HG03066 (cell line): ENCODE data around the gene LENG9.
"Not testable (repeated sequence)": the region's sequence is repeated elsewhere in the genome, so short reads cannot be mapped to it uniquely, and the experiment has no call there.

ENCODE experiments used
- ATAC-seq: cut with Tn5 transposase; IDR thresholded peaks from one replicate; pipeline ENCODE4 v1.9.1; 2021; ENCODE audit warnings: low read depth; ENCODE audit not compliant: unreplicated experiment

LENG9 gene

DNA sequence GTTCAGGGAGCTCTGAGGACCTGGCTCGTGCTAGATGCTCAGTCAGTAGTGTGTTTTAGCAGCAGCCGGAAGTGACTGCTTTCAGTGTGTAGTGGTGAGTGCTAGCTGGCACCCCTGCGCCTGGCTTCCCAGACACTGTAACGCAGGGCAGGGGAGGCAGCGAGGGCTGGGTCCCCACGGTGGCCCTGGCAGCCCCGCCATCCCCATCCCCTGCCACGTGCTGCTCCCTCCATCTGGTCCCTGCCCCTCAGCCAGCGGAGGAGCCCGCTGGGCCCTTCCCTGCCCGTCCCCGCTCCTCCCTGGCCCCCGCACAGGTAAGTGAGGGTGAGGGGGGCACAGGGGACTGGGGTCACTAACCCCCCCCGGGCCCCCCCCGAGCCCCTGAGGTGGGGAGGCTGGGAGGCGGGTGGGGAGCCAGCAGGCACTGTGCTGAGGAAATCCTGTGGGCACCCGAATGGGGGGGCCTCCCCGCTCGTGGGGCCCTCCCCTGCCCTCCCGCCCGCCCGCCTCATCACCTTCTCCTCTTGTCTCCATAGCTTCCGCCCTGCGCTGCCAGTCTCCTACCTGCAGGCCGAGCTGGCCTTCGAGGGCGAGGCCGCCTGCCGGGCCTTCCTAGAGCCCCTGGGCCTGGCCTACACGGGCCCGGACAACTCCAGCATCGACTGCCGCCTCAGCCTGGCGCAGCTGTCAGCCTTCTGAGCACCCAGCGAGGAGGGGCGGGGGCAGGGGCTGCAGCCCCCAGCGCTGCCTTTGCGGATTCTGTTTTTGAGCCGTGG lies 3.2 kb downstream of the LENG9 start:
- ATAC-seq = no peak

DNA sequence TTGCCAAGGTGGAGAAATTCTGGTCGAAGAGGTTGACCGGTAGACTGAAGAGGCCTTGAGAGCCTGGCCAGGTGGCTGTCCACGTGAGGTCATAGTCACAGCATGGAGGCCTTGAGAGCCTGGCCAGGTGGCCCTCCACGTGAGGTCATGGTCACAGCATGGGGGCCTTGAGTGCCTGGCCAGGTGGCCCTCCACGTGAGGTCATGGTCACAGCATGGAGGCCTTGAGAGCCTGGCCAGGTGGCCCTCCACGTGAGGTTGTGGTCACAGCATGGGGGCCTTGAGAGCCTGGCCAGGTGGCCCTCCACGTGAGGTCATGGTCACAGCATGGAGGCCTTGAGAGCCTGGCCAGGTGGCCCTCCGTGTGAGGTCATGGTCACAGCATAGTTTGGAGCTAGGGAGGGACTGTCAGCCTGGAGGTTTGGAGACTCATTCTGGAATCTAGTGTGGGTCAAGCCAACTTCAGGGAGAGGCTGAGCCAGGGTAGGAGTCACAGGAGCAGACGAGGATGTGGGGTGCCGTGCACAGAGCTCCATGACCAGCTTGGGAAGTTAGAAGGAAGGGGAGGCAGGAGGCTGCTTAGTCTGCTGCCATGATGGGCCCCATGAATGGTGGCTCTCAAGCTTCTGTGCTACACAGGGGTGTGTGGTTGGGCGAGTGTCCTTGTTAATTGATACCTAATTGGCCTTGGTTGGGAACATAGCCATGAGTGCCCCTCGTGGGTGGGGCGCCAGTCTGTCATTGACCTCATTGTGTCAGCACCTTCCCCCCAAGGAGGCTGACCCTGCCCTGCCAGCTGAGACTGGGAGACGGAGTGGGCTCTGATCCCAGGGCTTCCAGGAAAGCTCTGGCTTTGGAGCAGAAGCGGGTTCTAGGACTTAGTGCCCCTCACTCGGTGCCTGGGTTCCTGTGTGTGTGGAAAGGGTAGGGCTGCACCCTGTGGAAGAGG lies 4.0 kb downstream of the LENG9 start:
- no peak for ATAC-seq

DNA sequence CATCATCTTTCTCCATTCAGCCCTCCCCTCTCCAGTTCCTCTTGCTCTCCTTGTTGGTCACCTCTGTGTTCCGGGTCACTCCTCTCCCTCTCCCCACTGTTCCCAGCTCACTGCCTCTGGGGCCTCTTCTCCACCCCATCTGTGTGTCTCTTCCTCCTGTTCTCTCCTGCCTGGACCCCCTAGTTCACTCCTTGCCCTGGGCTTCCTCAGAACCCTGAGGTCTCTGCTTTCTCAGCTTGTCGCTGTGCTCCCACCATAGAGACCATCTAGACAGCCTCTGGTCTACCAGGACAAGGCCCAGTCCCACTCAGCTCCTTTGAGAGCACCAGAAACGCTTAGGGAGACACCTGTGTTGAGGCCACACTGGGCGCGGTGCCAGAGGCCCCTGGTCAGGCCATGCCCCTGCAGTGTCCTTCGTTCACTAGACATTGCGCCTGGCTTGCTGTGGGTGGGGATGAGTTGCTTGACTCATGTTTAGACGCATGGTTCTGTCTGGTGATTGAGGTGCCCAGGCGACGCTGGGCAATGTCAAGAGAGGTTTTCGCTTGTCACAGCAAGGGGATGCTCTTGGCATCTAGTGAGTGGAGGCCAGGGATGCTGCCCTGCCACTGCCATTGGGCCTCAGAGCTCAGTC lies 4.8 kb downstream of the LENG9 start:
- ATAC-seq = no peak

DNA sequence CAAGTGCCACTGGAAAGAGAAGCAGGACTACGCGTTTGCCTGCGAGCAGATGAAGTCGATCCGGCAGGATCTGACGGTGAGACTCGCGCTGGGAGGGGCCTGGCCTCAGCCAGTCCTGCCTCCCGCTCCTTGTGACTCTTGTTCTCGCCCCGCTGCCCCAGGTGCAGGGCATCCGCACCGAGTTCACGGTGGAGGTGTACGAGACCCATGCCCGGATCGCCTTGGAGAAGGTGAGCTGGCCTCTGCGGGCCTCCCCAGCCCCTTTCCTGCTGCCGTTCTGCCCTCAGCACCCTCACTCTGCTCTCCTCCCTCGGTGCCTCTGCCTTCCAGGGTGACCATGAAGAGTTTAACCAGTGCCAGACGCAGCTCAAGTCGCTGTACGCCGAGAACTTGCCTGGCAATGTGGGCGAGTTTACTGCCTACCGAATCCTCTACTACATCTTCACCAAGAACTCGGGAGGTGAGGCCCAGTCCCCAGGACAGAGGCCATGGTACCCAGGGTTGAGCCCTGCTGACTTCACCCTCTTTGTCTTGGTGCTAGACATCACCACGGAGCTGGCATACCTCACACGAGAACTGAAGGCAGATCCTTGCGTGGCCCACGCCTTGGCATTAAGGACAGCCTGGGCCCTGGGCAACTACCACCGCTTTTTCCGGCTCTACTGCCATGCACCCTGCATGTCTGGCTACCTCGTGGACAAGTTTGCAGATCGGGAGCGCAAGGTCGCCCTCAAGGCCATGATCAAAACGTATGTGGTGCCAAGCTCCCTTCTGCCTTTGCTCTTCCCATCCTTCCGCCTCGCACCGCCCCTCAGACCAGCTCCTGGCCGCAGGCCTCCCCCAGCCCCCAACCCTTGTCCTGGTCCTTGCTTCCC lies 5.6 kb downstream of the LENG9 start:
- ATAC-seq = no peak

DNA sequence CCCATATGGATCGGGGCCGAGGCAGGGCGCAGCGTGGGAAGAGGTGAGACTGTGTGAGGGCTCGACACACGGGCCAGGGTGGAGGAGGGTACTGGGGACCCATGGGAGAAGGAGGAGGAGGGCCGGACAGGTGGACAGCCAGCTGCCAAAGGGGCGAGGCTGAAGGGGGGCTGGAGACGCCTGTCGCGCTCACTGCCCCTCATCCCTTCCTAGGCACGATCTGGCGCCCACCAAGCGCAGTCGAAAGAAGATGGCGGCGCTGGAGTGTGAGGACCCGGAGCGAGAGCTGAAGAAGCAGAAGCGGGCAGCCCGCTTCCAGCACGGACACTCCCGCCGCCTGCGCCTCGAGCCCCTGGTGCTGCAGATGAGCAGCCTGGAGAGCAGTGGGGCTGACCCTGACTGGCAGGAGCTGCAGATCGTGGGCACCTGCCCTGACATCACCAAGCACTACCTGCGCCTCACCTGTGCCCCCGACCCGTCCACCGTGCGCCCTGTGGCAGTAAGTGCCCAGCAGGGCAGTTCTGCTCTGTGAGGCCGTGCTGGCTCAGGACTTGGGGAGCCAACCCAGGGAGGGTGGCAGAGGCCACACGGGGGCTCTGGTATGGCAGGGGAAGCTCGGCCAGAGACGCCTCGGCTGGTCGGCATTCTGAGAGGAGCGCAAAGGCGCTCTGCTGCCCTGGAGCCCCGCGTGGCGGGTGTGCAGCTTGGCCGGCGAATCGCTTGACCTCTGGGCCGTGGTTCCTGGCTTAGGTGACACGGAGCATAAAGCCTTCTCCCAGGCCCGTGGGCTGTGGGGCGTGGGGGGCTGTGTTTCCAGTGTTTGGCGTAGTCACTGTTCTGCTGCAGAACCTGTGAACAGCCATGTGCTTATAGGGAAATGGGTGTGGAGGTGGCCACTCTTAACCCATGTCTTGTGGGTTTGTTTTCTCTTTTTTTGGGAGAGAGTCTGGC lies 6.9 kb downstream of the LENG9 start:
- no peak for ATAC-seq

DNA sequence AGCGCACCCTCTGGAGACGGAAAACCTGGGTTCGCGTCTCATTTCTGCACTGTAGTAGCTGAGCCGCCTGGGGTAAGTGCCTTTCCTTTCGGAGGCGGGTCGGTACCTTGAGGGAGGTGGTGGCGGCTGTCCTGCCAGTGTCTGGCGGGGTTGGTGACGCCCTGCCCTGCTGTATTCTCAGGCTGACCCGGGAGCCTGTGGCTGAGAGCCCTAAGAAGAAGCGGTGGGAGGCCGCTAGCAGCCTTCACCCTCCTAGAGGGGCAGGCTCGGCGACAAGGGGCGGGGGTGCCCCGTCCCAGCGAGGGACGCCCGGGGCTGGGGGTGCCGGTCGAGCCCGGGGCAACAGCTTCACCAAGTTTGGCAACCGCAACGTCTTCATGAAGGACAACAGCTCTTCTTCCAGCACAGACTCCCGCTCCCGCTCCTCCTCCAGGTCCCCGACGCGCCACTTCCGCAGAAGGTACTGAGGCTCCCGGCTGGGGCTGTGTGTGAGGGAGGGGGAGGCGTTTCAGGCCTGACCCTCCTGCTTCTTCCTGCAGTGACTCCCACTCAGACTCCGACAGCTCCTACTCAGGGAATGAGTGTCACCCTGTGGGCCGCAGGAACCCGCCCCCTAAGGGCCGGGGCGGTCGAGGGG lies 7.7 kb downstream of the LENG9 start:
- no peak for ATAC-seq

DNA sequence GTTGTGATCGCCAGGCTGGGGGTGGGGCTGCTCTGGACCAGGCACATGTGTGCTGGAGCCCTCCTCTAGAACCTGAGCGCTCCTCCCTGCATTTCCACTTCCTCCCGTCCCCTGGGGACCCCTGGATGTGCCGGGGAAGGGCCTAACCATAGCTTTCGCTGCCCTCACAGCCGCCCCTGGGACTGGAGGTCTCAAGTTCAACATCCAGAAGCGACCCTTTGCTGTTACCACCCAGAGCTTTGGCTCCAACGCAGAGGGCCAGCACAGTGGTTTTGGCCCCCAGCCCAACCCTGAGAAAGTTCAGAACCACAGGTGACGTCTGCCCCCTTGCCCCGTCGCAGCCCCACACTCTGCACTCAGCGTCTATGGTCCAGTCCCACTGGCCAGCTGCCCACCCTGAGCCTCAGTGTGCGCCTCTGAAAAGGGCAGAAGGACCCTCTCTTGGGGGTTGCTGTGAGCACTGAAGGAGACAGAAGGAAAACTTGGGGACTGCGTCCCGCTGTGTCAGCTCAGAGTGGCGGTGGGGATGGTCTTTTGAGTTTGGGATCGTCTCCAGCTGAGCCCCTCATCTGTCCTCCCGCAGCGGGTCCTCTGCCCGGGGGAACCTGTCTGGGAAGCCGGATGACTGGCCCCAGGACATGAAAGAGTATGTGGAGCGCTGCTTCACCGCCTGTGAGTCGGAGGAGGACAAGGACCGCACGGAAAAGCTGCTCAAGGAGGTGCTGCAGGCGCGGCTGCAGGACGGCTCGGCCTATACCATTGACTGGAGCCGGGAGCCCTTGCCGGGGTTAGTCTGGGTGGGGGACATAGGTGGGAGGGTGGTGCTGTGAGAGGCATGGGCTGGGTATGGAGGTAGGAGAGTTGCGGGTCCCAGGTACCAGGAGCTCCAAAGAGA lies 8.6 kb downstream of the LENG9 start:
- ATAC-seq = no peak

DNA sequence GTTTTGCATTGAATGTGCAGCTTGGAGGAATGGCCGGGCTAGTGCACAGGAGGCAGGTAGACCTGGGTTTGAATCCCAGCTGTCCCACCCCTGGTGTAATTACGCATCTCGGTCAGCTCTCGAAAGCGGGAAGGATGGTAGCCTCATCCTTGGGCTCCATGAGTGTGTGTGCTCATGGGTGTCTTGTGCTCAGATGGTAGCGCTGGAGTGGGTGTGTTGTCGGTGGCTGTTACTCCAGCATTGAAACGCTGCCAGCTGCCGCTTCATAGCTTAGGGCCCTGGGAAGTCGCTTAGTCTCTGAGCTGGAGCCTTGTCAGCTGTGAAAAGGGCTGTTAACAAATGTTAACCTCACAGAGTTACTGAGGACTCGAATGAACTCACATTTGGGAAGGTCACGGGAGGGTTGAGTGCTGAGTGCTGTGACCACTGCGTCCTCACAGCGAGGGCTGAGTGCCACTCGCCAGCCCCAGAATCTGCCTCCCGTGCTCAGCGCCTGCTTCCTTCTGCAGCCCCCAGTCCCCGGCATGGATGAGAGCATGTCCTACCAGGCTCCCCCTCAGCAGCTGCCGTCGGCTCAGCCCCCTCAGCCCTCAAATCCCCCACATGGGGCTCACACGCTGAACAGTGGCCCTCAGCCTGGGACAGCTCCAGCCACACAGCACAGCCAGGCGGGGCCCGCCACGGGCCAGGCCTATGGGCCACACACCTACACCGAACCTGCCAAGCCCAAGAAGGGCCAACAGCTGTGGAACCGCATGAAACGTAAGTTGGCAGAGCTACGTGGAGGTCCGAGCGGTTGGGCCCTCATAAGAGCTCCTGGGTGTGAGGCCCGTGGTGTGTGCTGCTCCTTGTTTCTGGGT lies 9.4 kb downstream of the LENG9 start:
- no peak for ATAC-seq

DNA sequence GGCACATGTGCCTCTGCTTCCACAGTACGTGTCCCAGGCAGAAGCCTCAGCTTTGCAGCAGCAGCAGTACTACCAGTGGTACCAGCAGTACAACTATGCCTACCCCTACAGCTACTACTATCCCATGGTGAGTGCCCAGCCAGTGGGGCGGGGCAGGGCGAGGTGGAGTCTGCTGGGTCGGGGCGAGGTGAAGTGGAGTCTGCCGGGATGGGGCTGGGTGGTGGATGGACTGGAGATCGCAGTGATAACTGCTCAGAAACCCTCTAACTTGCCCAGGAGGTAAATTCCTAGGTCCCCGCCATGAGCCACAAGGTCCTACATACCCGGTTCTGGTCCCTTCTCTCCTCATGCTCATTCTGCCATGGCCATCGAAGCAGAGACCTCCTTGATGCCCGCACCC lies 11.0 kb downstream of the LENG9 start:
- no peak for ATAC-seq

DNA sequence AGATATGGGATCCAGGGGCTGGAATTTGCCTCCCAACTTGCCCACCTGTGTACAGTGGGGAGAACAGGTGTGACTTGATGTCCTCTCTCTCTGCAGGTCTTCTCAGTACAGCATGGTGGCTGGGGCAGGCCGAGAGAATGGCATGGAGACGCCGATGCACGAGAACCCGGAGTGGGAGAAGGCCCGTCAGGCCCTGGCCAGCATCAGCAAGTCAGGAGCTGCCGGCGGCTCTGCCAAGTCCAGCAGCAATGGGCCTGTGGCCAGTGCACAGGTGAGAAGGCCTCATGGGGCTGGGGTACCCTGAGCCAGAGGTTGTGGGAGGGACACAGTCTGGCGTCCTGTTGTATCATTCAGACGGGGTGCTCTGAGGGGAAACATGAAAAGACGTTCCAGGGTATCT lies 11.6 kb downstream of the LENG9 start:
- no peak for ATAC-seq

DNA sequence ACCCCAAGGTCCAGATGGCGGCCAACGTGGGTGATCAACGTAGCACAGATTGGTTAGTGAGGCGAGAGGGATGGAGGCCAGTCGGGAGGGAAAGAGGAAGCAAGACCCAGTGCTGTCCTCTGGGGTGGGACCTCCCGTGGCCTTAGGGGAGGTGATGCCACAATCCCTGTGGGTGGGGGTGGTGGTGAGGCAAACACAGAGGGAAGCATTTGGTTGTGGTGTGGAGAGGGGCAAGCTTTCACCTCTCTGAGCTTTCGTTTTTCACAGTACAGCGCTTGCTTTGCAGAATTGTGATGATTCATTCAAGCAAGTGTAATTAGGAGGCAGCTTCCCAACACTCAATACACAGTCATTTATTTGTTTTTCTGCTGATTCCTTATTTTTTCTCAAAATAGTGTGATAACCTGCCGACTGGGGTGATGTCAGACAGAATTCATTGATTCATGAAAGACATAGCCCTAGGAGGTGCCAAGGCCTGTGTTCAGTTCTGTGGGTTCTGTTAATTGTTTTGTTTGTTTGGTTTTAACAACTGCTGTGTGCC lies 12.2 kb downstream of the LENG9 start:
- ATAC-seq = no peak

DNA sequence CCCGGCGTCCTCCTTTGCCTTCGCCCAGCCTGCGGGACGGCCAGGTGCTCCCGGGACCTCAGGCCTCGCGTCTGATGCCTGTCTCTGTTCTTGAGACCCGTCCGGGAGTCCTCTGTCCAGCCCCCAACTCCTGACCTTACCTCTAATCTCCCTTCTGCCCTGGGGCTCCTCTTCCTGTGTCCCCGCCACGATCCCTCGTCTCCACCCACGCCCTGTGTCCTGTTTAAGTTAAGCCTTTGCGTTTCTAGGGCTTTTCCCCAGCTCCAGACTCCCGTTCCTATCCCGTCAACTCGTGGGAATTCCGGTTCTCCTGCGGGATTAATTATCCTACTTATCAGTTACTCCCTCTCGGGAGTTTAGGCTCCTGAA lies 13.9 kb downstream of the LENG9 start:
- no peak for ATAC-seq

DNA sequence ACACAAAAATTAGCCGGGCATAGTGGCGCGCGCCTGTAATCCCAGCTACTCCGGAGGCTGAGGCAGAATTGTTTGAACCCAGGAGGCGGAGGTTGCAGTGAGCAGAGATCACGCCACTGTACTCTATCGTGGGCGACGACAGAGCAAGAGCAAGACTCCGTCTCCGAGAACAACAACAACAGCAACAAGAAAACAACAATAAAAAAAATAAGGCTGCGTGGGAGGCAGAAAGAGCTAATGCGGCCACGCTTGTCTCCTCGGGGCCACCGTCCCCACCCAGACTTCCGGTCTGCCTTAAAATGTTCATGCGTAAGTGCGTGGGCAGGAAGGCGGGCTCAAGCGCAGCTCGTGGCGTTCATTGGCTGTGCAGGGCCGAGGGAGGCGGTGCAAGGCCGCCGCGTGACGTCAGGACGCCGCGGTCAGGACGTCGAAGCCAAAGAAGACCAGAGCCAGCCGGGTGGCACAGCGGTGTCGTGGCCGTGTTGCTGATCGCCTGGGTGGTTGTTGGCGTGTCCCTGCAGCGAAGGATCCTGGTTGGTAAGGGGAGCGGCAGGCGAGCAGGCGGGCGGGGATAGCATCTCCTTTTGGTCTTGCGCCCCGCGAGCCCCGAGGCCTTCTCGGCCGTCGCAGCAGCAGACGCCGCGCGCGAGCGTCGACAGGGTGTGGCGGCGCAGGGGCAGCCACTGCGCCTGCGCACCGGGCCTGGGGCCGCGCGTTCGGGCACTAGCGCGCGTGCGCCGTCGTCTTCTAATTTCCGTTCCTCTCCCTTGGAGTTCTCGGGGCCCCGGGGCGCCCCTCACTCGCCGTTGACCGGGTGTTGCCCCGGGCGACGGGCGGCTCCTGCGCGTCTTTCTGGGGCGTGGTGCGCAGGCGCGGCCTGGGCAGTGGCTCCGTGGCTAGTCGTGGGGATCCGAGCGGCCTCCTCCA lies 14.5 kb downstream of the LENG9 start, which contains the start of gene LENG8:
TSS of gene LENG8 (plus strand) at position 426 of the 927 bp plus-strand sequence. CDS start 2,146 bp downstream, outside the sequence.
- ATAC-seq = peak; percentile 86

DNA sequence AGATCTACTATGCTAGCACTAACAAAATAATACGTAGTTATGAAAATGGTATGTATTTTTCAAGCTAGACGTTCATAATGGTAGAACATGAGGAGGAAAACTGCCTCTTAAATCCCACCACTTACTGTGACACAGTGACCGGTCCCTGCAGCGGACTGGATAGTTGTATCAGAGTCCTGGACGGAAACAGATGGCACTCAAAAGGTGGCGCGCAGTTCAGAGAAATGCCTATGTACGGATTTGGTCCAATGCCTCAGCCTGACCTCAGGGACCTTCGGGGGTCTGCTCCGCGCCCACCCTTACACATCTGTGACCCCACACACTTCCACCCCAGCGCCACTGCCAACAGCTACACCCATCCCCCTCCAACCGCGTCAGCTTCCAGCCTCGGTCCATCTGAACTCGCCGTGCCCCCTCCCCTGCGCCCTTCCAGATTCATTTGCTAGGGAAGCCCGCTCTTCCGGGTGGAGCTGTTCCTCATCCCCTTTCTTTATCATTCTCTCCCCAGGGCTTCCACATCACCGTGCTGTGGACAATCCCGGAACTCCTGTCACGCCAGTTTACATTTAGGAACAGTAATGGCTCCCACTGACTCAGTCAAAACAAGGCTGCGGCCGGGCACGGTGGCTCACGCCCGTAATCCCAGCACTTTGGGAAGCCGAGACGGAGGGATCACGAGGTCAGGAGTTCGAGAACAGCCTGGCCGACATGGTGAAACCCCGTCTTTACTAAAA lies 15.4 kb downstream of the LENG9 start:
- ATAC-seq = peak; percentile 16

DNA sequence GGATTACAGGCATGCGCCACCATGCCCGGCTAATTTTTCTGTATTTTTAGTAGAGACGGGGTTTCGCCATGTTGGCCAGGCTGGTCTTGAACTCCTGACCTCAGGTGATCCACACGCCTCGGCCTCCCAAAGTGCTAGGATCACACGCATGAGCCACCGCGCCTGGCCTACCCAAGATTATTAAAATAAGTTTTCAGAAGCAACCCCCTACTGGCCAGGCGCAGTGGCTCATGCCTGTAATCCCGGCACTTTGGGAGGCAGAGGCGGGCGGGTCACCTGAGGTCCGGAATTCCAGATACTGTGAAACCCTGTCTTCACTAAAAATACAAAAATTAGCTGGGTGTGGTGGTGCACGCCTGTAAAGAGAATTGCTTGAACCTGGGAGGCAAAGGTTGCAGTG lies 17.2 kb downstream of the LENG9 start:
- ATAC-seq = not testable (repeated sequence)
